Hypothalamus (tissue), 51 donors: ENCODE results near the gene IQCK.

ENCODE experiments used
- DNase-seq, 51 donors: peaks; one replicate each; lab custom pipeline; 2025; lab: John Stamatoyannopoulos, UW

IQCK gene

GRCh38 chr16:19753815-19754643 lies 36.0 kb downstream of the IQCK start:
- DNase-seq = no peak

GRCh38 chr16:19754644-19755036 lies 36.6 kb downstream of the IQCK start:
- no peak for DNase-seq

GRCh38 chr16:19755268-19755667 lies 37.2 kb downstream of the IQCK start:
- no peak for DNase-seq

- DNase-seq = no peak
Observed at GRCh38 chr16:19757026-19757425, 39.0 kb downstream of the IQCK start.

- DNase-seq = peak in 21 of 51 donors; percentile 3 to 86 (median 19)
Observed at GRCh38 chr16:19757762-19758595, 39.9 kb downstream of the IQCK start.

- no peak for DNase-seq
Observed at GRCh38 chr16:19760356-19761060, 42.4 kb downstream of the IQCK start.

GRCh38 chr16:19765860-19766553 lies 47.9 kb downstream of the IQCK start:
- DNase-seq = peak; percentile 18 to 92 (median 77)

- peak in 1 of 51 donors; percentile 47 for DNase-seq
Observed at GRCh38 chr16:19766554-19766884, 48.4 kb downstream of the IQCK start.

- DNase-seq = no peak
Observed at GRCh38 chr16:19766988-19767387, 48.9 kb downstream of the IQCK start.

- DNase-seq = no peak
Observed at GRCh38 chr16:19767497-19767896, 49.4 kb downstream of the IQCK start.

GRCh38 chr16:19769239-19769638 lies 51.2 kb downstream of the IQCK start:
- DNase-seq = no peak

GRCh38 chr16:19771040-19771439 lies 53.0 kb downstream of the IQCK start:
- DNase-seq = no peak

- DNase-seq = no peak
Observed at GRCh38 chr16:19771796-19772195, 53.7 kb downstream of the IQCK start.

- DNase-seq = no peak
Observed at GRCh38 chr16:19774024-19774423, 56.0 kb downstream of the IQCK start.

- no peak for DNase-seq
Observed at GRCh38 chr16:19776147-19776546, 58.1 kb downstream of the IQCK start.

GRCh38 chr16:19776565-19776964 lies 58.5 kb downstream of the IQCK start:
- no peak for DNase-seq

- DNase-seq = no peak
Observed at GRCh38 chr16:19780321-19780720, 62.2 kb downstream of the IQCK start.

GRCh38 chr16:19781226-19781625 lies 63.2 kb downstream of the IQCK start:
- no peak for DNase-seq

GRCh38 chr16:19783363-19784182 lies 65.5 kb downstream of the IQCK start:
- DNase-seq = peak in 5 of 51 donors; percentile 6 to 59 (median 14)
